Activated naive CD4-positive, alpha-beta T cell (primary cell): ENCODE results near the gene MYOZ3.

Experiments used
- DNase-seq, 4 experiments: peaks; one replicate each; lab custom pipeline; 2025; lab: John Stamatoyannopoulos, UW

MYOZ3 gene

DNA sequence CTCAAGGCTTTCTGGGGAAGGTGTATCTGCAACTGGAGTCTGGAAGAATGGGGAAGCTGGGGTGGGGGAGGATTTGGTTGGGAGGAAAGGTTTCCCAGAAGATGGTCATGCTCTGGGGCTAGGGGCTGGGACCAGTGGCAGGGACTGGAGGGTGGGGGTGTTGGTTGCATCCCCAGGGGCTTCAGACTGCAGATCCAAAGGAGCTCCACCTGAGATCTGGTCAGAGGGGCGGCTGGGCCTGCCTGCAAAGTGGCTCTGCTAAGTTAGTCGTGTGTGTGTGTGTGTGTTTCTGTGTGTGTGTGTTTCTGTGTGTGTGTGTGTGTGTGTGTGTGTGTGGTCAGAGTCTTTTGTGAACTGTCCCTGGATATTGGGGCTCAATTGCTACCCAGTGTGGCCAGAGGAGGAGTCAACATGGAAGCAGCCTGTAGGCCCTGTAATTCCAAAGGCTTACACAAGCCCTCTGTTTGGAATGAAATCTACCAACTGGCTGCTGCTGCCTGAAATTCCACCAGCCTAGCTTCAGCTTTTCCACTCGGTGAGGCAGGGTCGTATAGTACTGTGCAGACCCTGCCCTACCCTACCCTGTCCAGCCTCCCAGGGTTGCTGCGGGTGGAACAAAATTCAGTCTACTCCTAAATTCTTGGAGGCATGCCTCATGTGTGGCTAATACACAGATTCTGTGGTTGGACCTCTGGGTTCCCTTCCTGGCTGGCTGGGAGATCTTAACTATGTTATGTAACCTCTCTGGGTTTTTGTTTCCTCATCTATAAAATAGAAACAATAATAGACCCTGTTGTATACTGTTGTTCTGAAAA is 33.1 kb upstream of the MYOZ3 start:
- no peak for DNase-seq

DNA sequence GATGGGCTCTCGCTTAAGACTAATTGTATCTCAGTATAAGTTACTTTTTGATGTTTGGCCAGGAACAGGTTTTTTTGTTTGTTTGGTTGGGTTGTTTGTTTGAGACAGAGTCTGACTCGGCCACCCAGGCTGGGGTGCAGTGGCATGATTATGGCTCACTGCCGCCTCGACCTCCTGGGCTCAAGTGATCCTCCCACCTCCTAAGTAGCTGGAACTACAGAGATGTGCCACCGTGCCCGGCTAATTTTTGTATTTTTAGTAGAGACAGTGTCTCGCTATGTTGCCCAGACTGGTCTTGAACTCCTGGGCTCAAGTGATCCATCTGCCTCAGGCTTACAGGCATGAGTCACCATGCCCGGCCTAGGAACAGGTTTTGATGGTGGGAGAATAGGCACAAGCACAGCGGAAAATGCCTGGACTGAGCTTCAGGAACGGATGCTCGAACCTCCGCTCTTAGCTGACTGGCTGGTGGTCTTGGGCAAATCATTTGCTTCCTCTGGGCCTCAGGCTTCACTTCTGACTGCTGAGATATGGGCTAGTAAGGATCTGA is 32.0 kb upstream of the MYOZ3 start:
- DNase-seq = no peak

DNA sequence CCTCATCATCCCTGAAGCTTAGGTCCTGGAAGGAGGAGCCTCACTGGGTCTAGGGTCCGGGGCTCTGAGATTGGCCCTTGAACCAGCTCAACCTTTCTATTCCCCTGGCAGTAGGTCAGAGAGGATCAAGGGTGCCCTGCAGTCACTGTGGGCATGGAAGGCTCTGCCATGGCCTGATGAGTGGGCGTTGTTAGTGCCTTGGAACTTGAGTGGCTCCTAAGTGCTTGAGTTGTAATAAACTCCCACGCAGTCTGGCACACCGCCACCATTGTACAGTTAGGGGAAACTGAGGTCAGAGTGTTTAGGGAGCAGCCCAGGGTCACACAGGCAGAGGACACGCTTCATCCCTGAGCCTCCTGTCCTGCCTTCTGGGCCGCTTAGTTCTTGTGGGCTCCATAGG is 31.0 kb upstream of the MYOZ3 start:
- DNase-seq = no peak

DNA sequence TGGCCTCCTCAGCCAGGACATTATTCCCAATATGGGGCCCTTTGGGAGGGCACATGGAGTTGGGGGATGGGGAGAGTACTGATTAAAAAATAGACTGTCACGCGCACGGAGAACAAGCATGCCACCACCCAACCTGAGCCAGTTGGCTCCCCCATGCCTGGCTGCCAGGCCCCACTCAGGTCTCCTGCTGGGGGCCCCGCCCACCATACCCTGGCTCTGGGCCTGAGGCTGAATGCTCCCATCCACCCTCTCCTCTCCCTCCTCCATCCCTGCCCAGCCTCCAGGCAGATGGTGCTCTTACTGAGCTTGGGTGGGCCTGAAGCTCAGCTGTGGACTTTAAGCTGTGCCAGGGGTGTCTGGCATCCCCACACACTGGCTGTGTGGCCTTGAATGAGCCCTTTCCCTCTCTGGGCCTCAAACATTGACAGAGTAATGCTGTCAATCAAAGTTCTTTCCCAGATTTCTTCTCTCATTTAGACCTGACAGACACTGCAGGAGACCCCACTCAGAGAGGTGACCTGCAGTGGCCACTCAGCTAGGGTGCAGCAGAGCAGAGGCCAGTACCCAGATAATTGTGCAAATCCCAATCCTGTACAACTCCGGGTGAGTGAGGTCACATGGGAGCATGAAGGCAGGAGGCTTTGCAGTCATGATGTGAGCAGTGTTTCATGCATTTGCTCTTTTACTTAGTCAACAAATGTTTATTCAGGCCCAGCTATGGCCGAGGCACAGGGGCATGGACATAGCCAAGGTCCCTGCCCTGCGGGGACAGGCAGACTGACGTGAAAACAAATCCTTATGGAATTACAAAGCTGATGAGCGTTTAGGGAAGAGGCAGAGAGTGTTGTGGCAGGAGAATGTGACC is 30.4 kb upstream of the MYOZ3 start:
- no peak for DNase-seq

DNA sequence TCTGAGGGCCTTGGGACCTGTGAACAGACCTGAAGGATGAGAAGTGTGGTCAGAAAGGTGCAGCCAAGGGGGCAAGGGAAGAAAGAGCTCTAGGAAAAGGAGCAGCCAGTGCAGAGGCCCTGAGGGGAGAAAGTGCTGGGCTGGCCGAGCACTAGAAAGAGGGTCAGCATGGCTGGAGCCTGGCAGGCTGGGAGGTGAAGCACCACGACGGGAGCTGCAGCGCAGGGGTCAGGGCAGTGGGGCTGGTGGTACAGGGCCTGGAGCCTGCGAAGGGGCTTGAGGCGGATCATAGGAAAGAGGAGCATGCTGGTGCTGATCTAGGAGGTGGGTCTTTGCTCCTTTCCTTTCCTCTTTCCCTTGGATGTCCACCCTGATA is 29.7 kb upstream of the MYOZ3 start:
- DNase-seq = no peak

DNA sequence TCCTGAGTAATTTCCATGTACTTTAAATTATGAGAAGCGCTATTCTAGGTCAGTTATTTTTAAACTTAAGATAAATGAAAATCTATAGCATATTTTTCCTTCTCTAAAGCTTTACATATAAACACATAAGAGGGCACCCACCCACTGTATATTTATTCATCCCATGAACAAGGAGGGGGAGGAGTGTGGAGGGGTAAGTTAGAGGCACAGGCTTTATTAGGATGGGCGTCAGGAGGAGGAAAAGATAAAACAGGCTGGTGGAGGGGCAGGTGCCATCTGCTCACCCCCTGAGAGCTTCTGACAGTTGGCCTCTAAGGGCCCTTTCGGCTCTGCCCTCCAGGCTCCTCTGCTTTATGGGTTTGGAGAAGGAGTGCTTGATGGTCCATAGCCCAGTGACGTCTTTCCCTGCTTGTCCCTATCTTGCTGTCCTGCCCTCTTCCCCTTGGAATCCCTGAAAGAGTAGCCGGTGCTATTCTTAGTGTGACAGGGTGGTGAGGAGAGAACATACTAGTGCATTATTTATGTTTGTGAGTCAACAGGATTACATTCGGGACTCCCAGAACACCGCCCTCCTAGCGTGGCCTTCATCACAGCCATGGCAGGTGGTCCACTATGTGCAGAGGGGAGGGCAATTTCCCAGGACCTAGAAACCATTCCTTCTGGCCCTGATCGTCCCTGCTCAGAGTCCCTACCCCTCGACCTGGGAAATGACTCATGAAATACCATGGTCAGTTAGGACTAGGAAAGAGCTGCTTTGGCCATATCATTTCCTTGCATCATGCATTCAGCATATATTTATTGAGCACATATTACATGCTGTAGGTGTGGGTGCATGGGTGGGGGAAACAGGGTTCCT is 28.5 kb upstream of the MYOZ3 start:
- DNase-seq = no peak

DNA sequence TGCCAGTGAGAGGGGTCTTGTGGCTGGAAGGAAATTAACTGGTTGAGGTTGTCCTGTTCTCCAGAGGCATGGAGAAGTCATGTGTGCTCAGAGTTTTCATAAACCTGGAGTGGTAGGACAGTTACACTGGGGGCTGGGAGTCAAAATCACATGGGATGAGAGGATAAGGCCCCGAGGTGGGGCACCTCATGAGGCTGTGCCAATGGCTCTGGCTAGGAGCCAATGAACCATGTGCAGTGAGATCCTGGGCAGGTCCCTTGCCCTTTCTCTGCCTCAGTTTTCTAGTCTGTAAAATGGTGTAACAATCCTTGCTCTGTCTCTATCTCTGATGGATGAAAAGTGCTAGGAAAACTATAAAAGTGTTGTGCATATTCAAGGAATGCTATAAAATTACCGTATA is 27.6 kb upstream of the MYOZ3 start:
- no peak for DNase-seq

DNA sequence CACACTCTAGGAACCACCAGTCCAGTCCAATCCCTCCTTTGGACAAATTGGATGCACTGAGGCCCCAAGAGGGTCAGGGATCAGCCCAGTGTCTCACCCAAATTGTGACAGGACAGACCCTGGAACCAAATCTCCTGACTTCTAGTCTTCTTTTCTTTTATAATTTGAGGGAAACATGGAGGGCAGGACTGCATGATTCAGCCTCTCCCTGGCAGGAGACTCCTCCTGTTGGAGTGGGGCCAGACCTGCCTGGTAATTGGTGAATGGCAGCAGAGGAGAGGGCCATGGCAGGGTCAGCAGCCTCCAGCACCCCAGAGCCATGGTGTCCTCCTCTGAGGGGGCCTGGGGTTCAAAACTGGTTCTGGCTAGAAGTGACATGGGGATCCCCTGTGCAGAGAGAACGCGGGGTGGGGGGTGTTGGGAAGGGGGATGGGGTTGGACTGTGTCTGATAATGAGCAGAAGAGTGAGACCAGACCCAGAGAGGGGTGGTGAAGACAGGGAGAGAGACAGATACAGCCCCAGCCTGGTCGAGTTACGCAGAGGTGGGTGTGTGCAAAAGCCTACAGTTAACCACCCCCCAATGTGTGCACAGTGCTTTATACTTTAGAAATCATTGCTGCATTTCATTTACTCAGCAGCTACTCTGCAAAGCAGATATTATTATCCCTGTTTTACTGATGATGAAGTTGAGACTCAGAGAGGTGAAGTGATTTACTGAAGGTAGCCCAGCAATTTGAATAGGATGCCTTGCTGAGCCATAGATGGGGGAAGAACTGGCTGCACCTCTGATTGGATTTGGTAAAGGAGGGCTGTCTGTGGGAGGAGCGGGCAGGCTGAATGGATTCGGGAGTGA is 24.4 kb upstream of the MYOZ3 start:
- DNase-seq = no peak

DNA sequence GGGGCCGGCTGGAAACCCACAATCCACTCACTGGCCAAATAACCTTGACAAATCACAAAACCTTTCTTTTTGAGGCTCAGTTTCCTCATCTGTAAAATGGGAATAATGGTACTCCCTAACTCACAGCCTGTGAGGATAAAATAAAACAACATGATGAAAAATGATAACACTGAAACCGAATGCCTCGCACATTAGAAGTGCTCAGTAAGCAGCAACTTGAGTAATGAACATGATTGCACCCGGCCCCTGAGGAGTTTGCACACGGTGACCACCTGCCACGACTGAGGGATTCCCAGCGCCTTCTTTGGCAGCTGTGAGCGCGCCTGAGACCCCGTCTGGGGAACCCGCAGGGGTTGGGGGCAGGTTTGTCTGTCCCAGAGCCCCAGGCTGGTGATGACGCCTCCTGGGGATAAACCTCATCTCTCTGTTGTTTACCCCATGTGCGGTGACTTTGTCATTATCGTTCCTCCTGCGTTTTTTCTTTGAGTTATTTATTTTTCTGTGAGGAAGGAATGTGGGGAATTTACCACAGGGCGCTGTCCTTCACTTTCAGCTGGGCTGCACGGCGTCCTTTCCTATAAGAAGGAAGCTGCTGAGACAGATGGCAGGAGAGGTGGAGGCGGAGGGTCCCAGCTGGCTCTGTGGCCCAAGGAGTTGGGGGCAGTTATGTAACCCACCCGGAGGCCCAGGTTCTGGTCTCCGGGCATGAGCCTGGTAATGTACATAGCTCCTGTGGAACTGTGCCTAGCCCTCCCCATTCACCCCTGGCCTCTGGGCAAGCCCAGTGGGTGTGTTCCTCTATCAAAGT is 23.6 kb upstream of the MYOZ3 start:
- no peak for DNase-seq

DNA sequence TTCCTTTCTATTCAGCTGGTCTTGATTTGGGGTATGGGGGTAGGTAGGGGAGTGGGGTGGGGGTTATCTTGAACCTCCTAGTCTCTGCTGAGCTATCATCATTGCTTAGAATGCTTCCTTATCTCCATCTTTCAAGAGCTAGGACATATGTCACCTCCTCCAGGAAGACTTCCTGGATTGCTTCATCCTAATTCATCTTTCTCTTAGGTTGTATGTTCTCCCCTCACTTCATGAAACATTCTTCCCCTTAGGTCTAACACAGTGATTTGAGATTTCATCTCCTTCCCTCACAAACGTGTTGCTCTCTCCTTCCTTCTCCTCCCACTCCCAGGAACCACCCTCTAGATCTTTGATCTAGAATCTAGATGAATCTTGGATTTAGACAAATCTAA is 23.0 kb upstream of the MYOZ3 start:
- DNase-seq = no peak

DNA sequence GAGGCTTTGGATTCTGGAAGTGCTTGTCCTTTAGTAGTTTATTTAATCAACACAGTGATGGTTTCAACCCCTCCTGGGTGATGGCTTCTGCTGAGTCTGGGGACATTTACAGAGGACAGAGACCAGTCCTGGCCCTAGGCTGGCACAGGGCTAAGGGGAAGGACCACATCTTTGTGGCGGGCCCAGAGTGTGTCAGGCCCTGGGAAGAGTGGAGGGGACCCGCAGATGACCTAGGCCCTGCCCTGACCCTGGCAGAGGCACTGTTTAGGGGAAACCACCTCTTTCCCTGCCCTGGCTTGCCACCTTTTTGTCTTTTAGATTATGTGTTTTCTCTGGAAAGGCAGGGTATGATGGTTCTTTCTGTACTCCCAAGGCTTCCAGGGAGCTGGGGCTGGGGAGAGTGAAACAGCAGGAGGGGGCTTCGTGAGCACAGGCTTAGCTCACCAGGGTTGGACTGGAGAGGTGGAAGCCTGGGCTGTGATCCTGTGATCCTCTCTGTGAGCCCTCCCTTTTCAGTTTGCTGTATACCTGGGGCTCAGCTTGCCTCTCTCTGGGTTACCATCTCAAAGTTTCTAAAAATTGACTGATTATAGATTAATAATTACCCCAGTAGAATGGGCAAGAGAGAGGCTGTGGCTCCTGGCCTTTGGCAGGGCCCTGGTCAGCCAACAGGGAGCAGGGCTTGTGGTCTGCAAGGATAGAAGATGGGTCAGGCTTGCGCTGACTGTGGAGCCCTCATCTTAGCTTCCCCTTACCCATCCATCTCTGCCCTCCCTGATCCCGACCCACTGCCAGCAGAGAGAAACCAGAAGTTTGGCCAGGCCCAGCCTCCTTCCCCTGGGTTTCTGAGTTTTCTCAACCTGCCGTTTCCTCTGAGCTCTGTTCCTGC is 22.3 kb upstream of the MYOZ3 start:
- no peak for DNase-seq

DNA sequence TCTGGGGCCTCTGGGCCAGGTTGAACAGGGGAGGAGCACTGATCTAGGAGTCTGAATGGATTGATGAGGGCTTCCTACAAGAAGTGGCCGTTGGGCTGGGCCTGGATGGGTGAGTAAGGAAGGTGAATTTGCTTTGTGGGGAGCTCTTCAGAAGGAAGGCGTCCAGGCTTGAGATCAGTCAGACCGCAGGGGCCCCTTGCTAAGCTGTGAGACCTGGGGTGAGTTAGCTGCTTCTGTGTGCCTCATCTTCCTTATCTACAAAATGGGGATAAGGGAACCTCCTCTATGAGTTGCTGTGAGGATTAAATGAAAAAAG is 21.7 kb upstream of the MYOZ3 start:
- no peak for DNase-seq

DNA sequence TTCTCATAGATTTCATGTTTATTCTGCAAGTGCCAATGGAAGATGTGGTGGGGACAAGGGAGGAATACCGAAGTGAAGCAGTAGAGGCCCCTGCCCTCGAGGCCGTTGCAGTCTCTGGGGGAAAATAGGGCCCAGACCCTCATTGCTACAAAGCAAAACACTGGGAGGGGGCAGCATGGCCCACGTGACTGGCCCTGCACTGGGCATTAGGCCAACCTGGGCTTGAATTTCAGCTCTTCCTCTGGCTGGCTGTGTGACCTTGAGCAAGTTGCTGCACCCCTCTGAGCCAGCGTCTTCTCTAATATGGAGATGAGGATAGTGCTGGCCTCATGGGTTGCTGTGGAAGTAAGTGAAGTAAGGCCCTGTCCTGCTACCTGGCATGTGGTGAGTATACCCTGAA is 21.3 kb upstream of the MYOZ3 start:
- no peak for DNase-seq

DNA sequence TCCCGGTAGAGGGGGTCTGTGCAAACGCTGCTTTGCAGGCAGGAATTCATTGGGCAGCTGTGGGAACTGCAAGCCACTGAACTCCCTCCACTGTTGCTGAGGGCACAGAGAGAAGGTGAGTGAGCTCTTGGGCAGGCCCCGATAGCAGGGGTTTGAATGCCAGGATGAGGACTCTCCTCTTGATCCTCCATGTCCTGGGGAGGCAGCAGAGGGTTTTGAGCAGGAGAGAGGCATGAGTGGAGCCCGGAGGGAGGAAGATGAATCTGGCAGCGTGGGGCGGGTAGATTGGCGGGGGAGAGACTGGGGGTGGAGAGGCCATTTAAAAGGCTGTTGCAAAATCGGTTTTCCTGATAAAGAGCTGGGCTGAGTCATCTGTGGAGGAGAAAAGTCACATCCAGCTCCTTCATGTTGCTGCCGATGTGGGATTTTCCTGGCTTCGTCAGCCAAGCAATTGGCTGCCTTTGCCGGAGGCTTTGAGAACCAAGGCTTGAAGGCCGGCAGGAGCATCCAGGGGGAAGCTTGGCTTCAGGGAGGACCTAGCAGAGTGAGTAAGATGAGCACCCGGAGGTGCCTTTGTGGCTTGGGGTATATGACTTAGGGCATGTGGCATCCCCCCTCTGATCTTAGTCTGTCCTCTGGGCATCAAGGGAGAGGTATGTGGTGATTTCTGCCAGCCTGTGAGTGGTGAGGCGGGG is 20.6 kb upstream of the MYOZ3 start, which contains the start of gene SYNPO:
TSS of gene SYNPO (plus strand) at position 350 of the 695 bp plus-strand sequence. CDS start 7,616 bp downstream, outside the sequence.
- DNase-seq = no peak

DNA sequence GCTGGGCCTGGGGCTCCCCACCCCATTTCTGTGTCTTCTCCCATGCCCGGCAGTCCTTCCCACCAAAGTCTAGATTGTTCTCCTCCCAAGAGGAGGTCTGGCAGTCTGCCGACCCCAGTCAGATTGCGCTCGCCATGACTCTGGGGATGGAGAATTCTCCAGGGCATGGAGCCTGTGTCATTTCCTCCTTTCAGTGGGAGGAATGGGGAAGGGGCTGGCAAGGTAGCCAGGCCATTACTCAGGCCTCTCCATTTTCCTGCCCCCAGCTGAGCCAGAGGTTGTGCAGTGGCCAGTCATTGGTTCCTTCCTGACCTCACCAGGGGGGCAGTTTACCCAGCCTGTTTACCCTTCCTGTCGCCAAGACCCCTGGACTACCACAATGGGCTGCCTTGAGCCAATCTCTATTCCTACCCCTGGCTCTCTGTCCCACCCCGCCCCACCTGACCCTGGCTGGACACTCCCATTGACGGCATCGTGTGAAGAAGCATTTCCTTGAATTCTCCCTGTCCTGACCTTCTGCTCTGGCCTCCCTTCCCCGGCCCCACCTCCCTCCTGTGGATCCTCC is 20.0 kb upstream of the MYOZ3 start:
- no peak for DNase-seq

DNA sequence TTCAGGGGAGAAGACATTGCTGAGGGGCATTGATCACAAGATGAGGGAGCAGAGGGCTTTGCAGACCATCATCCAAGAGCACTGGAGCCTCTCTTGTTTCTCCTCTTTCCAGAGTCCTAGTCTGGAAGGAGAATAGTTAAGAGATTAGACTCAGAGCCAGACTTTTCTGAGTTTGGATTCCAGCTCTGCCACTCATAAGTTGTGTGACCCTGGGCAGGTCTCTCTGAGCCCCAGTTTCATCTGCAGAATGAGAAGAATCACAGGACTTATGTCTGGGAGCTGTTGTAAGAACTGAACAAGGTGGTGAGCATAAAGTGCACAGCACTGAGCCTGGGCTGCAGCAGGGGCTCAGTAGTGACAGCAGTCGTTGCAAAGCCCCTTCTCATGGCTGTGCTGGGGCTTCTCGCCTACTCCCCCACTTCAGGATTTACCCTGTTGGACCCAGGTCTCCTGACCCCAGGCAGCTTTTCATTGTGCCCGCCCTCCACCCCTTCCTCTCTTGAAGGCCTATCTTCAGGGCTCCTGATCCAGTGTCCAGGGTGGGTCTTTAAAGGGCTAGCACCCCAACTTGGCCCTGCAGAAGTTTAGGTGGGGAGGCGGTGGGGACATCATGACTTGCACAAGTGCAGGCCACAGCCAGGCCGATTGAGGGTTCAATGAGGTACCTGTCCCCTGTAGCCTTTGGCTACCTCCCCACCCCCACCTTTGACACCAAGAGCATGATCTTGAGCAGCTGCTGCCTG is 19.1 kb upstream of the MYOZ3 start:
- DNase-seq = no peak

DNA sequence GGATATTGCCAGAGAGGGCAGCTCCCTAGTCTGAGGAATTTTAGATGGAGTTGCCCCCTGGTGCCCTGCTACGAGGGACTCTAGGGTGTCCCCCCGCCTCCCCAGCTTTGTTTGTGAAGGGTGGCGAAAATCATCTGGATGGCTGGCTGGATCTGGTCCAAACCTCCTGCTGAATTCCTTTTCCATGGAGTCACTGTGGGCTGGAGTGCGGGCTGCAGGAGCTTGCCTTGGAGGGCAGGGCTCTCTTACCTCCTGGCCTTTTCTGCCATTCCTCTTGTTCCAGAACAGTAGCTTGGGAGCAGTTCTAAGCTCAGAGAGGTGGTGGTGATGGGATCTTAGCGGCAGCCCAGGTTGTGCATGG is 18.5 kb upstream of the MYOZ3 start:
- no peak for DNase-seq
